ENCODE results near the gene NCR3LG1.

GRCh38 chr11:17347676-17348075 is 3.9 kb upstream of the NCR3LG1 start:
- TF ChIP-seq, protein P1, sequence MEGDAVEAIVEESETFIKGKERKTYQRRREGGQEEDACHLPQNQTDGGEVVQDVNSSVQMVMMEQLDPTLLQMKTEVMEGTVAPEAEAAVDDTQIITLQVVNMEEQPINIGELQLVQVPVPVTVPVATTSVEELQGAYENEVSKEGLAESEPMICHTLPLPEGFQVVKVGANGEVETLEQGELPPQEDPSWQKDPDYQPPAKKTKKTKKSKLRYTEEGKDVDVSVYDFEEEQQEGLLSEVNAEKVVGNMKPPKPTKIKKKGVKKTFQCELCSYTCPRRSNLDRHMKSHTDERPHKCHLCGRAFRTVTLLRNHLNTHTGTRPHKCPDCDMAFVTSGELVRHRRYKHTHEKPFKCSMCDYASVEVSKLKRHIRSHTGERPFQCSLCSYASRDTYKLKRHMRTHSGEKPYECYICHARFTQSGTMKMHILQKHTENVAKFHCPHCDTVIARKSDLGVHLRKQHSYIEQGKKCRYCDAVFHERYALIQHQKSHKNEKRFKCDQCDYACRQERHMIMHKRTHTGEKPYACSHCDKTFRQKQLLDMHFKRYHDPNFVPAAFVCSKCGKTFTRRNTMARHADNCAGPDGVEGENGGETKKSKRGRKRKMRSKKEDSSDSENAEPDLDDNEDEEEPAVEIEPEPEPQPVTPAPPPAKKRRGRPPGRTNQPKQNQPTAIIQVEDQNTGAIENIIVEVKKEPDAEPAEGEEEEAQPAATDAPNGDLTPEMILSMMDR (IDR thresholded peaks at IDR 0.05; ENCODE audit: low read depth, low read length, poor library complexity, severe bottlenecking): no peak
- no peak for TF ChIP-seq EZH2phosphoT487 (IDR thresholded peaks at IDR 0.05; ENCODE audit: borderline replicate concordance, low read length)
